ENCODE results near the gene OR4K17.
"Not testable (repeated sequence)": the region's sequence is repeated elsewhere in the genome, so short reads cannot be mapped to it uniquely, and the experiment has no call there.

OR4K17 gene, protein sequence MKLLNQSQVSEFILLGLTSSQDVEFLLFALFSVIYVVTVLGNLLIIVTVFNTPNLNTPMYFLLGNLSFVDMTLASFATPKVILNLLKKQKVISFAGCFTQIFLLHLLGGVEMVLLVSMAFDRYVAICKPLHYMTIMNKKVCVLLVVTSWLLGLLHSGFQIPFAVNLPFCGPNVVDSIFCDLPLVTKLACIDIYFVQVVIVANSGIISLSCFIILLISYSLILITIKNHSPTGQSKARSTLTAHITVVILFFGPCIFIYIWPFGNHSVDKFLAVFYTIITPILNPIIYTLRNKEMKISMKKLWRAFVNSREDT

DNA sequence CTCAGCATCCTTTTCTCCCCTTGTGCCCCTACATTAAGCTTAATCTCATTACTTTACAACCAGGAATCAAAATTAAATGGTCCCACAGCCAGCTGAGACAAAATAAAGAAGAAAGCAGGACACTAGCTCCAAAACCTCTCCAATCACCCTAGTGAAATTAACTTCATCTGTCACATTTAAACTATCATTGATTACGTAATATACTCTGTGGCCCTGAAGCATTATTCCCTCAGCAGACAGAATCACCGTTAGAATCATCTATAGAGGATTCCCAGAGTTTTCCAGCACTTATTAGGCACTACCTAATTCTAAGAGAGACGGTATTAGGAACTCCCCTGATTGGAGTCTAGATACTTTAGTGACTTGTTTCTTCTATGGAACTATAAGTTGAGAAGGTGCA lies at the start of gene OR4K17:
Gene OR4K17, plus strand, starts transcription at position 302 of the 400 bp plus-strand sequence. CDS start 6,761 bp downstream, outside the sequence.
- H3K4me3 ChIP-seq (ENCODE audit: low read length): no peak within 1 kb of the TSS
- no peak for DNase-seq (ENCODE audit: low read depth)
- TF ChIP-seq, protein P1, sequence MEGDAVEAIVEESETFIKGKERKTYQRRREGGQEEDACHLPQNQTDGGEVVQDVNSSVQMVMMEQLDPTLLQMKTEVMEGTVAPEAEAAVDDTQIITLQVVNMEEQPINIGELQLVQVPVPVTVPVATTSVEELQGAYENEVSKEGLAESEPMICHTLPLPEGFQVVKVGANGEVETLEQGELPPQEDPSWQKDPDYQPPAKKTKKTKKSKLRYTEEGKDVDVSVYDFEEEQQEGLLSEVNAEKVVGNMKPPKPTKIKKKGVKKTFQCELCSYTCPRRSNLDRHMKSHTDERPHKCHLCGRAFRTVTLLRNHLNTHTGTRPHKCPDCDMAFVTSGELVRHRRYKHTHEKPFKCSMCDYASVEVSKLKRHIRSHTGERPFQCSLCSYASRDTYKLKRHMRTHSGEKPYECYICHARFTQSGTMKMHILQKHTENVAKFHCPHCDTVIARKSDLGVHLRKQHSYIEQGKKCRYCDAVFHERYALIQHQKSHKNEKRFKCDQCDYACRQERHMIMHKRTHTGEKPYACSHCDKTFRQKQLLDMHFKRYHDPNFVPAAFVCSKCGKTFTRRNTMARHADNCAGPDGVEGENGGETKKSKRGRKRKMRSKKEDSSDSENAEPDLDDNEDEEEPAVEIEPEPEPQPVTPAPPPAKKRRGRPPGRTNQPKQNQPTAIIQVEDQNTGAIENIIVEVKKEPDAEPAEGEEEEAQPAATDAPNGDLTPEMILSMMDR (conservative IDR thresholded peaks at IDR 0.05; ENCODE audit: low read depth, low read length): no peak

DNA sequence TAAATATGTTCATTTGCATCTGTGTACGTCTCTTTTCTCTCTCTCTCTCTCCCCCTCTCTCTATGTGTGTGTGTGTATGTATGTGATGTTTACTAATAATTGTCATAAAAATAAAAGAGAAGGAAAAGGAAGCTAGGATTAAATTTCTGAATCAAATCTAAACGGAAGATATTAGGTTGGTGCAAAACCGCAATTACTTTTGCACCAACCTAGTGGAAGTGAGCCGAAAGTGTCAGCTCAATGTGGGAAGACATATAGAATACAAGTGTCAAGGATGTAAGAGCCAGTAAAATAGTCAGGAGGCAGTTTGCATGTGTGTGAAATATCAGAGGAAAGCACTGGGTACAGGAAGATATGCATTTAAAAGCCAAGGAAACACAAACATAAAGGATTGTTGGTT lies 18.5 kb upstream of the OR4K17 start:
- no peak overlapping the region for H3K4me3 ChIP-seq (ENCODE audit: low read length)
- TF ChIP-seq, protein P1 (conservative IDR thresholded peaks at IDR 0.05; ENCODE audit: low read depth, low read length): no peak
- no peak for DNase-seq (ENCODE audit: low read depth)

DNA sequence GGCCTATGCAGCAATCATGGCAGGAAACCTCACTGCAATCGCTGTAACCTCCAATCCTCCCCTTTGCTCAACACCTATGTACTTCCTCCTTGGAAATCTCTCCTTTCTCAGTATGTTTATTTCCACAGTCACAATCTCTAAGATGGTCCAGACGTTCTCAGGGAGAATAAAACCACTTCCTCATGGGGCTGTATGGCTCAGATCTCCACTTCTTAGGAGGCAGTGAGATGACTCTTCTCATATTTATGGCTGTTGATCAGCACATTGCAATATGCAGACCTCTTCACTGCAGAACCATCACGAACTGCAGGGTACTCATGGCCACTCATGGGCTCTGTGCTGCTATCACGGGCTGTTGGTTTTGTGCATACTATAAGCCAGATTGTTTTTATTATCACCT lies 17.1 kb upstream of the OR4K17 start:
- TF ChIP-seq, protein P1 (conservative IDR thresholded peaks at IDR 0.05; ENCODE audit: low read depth, low read length): no peak
- no peak overlapping the region for H3K4me3 ChIP-seq (ENCODE audit: low read length)
- DNase-seq (ENCODE audit: low read depth): no peak

DNA sequence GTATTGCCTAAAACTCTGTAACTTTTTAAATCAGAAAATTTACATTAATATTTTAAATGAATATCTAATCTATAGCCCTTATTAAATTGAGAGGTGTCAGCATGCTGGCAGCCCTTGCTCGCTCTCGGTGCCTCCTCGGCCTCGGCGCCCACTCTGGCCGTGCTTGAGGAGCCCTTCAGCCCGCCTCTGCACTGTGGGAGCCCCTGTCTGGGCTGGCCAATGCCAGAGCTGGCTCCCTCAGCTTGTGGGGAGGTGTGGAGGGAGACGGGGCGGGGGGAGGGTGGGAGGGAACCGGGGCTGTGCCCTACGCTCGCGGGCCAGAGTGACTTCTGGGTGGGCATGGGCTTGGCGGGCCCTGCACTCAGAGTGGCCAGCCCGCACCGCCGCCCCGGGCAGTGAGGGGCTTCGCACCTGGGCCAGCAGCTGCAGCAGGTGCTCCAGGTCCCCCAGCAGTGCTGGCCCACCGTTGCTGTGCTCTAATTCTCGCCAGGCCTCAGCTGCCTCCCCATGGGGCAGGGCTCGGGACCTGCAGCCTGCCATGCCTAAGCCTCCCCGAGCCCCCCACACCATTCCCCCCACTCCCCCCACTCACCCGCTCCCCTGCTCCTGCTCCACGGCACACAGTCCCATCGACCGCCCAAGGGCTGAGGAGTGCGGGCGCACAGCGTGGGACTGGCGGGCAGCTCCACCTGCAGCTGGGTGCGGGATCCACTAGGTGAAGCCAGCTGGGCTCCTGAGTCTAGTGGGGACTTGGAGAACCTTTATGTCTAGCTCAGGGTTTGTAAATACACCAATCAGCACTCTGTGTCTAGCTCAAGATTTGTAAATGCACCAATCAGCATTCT lies 11.4 kb upstream of the OR4K17 start:
- H3K4me3 ChIP-seq (ENCODE audit: low read length): not testable (repeated sequence)

DNA sequence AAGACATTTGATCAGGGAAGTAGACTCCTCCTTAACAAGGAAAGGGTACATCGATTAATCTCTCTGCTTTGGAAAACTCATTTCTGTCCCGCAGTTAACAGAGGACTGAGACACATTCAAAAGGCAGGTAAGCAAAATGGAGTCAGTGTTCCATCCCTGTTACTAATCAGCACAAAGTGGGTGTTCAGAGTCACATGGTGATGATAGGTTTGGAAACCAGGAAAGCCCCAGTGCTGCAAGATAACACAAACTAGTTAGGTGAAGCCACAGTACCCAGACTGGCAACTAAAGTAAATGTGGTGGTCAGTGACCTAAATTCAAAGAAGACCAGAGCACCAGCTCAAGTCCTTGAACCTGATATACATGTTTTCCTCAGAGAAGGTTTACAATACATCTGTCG lies 1.8 kb downstream of the OR4K17 start:
- H3K4me3 ChIP-seq (ENCODE audit: low read length): no peak overlapping the region
- DNase-seq (ENCODE audit: low read depth): no peak
- TF ChIP-seq, protein P1 (conservative IDR thresholded peaks at IDR 0.05; ENCODE audit: low read depth, low read length): no peak

More for the DNA sequence above, 11.4 kb upstream of the OR4K17 start:
- not testable (repeated sequence) for DNase-seq (ENCODE audit: low read depth)

DNA sequence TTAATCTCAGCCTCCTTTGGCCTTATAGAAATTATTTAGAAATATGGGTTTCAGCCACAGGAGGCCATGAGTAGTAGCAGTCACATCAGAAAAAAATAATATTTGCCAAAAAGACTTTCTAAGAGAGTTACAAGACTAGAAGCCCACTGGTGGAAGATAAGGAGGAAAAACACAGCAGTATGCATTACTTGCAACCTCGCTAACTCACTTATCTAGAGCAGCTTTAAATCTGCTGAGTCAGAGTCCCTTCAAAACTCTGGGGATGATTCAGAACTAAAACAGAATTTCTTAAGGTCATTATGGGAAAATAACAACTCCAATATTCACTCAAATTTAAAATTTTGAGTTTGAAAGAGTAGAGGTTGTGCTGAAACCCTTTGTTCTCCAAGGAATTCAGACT lies 6.2 kb downstream of the OR4K17 start:
- H3K4me3 ChIP-seq (ENCODE audit: low read length): no peak overlapping the region
- no peak for DNase-seq (ENCODE audit: low read depth)
- TF ChIP-seq, protein P1 (conservative IDR thresholded peaks at IDR 0.05; ENCODE audit: low read depth, low read length): no peak

DNA sequence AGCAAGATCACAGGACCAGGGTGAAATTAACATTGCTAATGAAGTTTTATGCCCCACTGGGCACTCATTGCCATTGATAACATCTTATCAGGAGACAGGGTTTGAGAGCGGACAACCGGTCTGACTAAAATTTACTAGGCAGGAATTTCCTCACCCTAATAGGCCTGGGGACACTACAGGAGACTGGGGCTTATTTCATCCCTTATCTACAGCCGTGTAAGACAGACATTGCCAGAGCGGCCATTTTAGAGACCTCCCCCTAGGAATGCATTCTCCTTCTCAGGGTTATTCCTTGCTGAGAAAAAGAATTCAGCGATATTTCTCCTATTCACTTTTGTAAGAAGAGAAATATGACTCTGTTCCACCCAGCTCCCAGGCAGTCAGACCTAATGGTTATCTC lies 8.3 kb downstream of the OR4K17 start:
- H3K4me3 ChIP-seq (ENCODE audit: low read length): no peak overlapping the region
- DNase-seq (ENCODE audit: low read depth): no peak
- TF ChIP-seq, protein P1 (conservative IDR thresholded peaks at IDR 0.05; ENCODE audit: low read depth, low read length): no peak
